HuH-7 (cell line): ENCODE results near the gene HS3ST5.
"Not testable (repeated sequence)": the region's sequence is repeated elsewhere in the genome, so short reads cannot be mapped to it uniquely, and the experiment has no call there.

Source experiments
- DNase-seq: peaks from one replicate; pipeline ENCODE4 v3.0.0; 2011; ENCODE audit warnings: low spot score

The HS3ST5 gene

DNA sequence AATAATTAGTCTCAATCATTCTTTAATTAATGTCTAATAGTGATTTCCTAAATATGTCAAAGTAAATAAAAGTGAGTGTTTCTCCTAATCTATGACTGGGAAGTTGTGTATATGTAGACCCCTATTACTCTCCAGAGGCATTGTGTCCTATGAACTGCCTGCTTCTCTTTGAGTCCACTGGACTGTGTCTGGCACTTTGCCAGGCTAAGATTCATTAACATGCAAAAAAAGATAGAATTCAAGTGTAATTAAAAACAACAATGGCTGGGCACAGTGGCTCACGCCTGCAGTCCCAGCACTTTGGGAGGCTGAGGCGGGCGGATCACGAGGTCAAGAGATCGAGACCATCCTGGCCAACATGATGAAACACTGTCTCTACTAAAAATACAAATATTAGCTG, 298.3 kb downstream of the HS3ST5 start:
- not testable (repeated sequence) for DNase-seq

DNA sequence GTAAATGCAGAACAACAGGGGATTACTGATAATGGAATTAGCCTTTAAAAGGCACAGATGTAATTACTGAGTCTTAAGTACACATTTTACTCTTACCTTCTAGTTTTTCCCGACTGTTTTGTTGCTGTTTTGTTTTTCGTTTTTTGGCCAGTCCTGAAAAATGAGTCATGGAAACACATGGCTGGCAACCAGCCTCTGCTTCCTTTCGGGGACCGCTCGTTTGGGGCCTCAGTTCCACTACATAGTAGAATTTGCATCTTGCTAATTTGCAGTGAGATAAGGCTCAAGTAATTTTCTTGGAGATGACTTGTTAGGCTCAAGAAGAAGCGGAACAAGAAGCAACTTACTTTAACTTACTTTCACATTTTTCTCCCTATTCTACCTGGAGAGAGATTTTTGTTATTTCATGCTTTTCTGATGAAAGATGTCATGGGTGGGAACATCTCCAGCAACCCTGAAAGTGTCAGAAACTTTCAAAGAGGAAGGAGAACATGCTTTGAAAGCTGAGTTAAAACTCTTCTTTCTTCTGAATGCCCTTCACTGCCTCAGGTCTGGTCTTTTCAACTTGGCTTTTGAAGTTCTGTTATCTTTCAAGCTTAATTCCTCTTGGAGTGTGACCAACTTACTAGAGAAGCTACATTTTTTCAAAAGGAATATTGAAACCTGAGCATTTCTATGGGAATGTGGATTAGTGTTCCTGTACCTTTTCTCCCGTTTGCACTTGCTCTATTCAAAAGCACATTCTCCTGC, 300.4 kb downstream of the HS3ST5 start:
- DNase-seq, result no peak

DNA sequence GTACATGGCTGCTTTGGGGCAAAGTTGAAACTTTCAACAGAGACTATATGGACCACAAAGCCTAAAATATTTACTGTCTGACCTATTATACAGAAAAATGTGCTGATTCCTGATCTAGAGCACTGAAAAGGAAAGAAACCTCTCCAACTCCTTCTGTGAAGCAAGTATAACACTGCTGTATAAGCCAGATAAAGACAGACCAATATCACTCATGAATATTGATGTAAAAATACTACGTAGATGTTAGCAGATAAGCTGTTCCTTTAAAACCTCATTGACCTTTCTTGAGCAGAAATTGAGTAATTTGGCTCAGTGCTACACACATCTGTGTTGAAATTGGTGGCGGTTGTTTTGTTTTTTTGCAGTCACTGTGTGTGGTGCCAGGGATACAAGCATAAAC, 302.0 kb downstream of the HS3ST5 start:
- DNase-seq, result no peak

DNA sequence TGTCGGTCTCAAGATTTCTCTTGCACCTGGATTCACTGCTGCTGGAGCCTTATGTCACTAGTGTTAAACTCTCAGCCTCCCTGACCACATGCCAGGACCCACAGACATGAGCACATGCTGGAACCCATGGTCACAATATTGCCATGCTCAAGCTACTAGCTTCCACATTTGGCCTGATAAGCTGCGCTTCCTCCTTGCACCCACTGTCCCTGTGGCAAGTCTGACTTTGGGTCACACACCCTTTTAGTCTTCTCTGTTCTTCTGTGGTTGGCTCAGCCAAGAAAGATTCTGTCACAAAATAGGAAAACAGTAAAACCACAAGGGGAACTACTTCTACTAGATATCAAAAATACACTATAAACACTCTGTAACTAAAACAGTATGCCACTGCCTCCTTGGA, 303.0 kb downstream of the HS3ST5 start:
- DNase-seq, result no peak

DNA sequence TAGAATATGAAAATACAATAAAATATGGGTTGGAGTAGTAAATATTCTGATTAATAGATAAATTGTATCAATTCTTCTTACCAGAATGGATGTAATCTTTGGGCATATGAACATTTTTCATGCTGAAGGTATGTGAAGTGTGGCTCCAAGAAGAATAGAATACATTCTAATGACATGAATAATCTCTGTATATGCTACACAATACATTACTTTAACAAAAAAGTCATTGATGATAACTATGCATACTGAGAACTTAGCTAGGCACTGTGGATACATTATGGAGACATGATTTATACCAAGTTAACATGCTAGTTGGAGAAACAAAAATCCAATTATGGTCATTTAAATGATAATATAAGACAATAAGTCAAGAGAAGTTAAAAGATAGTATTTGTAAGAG, 309.2 kb downstream of the HS3ST5 start:
- DNase-seq, result no peak

DNA sequence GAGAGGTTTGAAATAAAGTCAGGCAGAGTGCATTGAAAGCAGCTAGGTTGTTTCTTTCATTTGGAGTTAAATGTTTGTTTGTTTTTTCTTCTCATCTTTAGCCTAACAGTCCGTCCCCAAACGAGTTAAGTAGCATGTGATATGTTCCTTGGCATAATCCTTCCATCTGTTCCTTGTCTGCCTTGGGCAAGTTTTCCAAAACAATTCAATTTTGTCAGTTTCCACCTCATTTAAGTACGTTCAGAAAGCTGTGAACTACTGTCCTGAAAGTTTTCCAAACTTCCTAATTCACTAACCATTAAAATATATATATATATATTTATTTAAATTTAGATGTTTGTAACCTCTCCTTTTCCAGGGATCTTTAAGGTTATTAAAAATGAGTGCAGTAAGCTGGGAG, 310.1 kb downstream of the HS3ST5 start:
- no peak for DNase-seq

DNA sequence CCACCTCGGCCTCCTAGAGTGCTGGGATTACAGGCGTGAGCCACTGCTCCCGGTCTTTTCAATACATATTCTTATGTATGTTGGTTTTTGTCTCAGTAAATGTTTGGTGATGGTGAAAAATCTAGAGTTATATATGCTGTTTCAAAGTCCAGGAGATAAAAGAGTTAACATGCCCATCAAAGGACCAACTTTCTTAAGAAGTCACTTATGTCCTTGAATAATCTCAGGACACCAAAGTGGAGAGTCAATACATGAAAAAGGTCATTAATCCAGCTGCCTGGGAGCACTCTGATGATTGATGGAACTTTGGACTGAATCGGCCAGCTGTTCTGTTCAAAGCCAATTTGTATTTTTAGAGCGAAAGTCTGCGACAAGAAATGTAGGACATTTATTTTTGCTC, 312.1 kb downstream of the HS3ST5 start:
- DNase-seq, result no peak

DNA sequence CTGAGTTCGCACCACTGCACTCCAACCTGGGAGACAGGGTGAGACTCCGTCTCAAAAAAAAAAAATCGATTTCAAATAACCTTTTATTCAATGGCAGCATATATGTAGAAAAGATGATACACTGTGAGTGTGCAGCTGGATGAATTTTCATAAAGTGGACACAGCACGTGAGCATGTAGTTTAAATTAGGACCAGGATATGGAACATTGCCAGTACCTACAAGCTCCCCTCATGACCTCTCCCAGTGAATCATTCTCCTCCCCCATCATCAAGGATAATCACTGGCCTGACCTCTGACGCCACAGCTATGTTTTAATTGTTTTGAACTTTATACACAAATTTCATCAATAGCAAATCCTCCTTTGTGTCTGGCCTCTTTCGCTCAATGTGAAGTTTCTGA, 318.1 kb downstream of the HS3ST5 start:
- DNase-seq, result no peak

DNA sequence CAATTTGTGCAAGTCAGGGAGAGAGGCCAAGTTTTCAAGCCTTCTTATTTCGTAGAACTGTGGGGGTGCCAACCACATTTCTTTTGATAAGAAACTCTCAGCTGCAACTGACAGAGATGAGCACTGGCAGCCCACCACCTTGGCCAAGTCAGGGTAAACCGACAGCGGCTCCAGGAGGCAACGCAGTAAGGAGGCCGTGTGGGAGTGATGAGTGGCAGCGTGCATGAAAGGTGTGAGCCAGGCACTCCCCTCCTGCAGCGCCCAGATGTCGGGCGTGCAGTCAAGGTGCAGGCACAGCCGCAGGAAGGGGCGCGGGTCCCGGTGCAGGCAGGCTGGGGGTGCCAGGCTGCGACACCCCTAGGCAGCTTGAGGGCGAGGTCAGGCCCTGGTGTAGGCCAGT, 322.6 kb downstream of the HS3ST5 start:
- DNase-seq, result no peak

DNA sequence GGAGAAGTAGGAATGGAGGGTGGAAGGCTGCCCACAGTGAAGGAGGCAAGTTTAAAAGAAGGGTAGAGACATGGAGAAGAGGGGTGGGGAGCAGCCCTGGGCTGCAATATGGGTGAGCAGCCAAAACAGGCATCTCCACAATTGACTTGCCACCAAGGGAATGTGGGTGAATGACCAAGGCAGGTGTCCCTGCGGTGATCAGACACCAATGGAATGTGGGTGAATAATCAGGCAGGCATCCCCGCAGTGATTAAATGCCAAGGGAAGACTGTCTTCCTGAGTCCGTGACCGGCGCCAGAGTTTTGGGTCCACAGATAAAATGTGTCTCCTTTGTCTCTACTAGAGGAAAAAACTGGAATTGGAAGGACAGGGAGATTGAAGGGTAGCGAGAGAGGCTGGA, 325.7 kb downstream of the HS3ST5 start:
- not testable (repeated sequence) for DNase-seq

DNA sequence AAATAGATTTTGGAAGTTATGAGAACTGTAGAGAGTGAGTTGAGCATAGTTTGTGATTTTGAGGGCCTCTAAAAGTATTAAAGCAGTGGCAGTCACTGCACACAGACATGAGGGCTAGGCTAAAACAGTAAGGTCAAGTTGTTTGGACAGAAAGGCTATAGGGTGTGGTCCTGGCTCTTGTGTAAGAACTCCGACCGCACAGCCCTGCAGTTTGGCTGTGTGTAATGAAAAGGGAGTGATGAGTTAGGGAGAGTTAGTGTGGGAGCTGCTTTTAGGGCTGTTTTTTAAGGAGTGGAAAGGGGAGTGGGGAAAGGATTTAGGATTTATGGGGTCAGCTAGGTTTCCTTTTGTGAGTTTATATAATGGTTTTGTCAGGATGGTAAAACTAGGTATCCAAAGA, 328.7 kb downstream of the HS3ST5 start:
- DNase-seq, result not testable (repeated sequence)

DNA sequence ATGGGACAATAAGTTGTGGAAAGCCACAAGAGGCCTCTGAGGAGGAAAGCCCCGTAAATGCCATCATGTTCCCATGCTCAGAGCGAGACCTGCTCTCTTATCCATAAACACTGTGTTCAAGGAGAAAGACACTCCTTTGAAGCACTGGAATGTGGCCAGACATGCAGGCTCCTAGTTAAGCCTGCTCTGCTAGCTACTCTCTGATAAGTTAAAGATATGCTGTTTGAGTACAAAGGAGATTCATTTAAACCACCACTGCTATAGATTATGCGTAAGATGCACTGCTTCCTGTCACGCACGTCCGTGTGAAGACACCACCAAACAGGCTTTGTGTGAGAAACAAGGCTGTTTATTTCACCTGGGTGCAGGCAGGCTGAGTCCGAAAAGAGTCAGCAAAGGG, 331.3 kb downstream of the HS3ST5 start:
- DNase-seq, result not testable (repeated sequence)

DNA sequence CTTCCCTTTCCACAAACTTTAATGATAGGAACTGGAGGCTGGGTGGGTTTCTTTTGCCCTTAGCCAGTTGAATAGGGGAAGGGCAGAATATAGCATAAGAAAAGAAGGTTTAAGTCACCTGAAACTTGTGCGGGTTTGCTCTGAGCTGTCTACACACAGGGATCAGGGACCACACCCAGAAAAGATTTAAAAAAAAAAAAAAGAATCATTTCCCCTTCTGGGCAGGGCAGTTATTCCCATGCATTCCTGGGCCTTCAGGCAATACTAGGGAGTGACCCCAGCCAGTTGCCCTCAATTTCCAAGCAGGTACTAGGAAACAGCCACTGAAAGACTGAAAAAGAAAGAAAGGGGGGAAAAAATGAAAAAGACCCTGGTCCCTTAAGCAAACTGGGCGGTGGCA, 332.3 kb downstream of the HS3ST5 start:
- DNase-seq, result no peak

DNA sequence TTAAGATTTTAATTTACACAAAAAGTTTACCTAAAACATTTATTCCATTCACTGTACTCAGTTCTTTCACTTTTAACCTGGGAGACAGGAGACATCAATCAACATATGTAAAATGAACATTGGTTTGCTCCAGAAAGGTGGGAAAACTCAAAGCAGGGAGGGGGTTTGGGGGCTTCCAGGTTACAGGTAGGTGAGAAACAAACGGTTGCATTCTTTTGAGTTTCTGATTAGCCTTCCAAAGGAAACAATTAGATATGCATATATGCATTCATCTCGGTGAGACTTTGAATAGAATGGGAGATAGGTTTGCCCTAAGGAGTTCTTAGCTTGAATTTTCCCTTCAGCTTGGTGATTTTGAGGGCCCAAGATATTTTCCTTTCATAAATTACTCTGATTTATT, 333.6 kb downstream of the HS3ST5 start:
- DNase-seq, result no peak

DNA sequence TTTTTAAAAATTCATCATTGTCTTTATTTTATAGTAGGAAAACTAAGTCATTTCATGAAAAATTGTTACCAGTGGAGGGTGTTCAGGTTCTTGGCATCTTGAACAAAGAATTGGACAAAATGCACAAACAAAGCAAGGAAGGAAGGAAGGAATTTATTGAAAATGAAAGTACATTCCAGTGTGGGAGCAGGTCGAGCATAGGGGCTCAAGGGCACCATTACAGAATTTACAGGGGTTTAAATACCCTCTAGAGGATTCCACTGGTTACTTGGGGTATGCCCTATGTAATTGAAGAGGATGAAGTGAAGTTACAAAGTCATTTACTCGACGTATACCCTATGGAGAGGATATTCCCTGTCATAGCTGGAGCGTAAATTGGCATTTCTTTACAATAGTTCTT, 334.5 kb downstream of the HS3ST5 start:
- no peak for DNase-seq

DNA sequence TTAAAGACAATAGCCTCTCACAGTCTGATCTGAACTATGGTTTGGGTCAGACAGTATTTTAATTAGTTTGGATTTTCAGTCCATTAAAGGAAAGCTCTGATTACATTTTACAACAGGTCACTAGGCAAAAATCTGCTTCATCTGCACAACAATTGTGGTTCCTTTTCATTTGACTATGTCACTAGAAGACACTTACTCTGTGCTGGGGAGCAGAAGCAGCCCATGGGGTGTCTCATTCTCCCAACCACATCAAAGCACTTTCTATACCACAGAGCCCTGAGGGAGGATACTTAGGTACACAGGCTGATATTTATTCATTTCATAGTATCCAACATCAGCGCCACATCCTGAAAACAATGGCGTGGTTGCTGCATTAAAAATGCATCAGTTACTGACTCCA, 335.3 kb downstream of the HS3ST5 start:
- DNase-seq, result no peak
